ENCODE data around the gene PCDHGB2. TPM values are rescaled to one million over a fixed set of nuclear protein-coding genes. Genes with fewer than 3 reads are reported as not detected.

PCDHGB2 gene
- total RNA-seq, 2 donors from 2014 or later, result 5.2 to 6.7 TPM

- no peak for DNase-seq (ENCODE audit: low spot score)
- no peaks in the 10 kb centered on the region for H3K27me3 ChIP-seq
- H3K36me3 ChIP-seq, result no peaks in the 10 kb centered on the region
- TF ChIP-seq CTCF (IDR thresholded peaks at IDR 0.05), result no peak
- peaks cover 20 to 95% of the 10 kb centered on the region in 2 donors for H3K9me3 ChIP-seq
- no peak overlapping the region for H3K4me3 ChIP-seq
- no peaks in the 10 kb centered on the region for H3K4me1 ChIP-seq
- no peak overlapping the region for H3K27ac ChIP-seq
Observed at GRCh38 chr5:141366016-141366896, 6.5 kb downstream of the PCDHGB2 start.

- peak; percentile 31 to 55 for TF ChIP-seq CTCF (IDR thresholded peaks at IDR 0.05)
- Histone ChIP-seq H3K9me3 (peaks cover 22 to 95% of the 10 kb centered on the region in 2 donors), H3K27me3 (no peaks in the 10 kb centered on the region), H3K27ac (peak within 1 kb of the TSS in 1 of 2 donors; percentile 24), H3K4me3 (peak within 1 kb of the TSS; percentile 8 to 31), H3K4me1 (no peaks in the 10 kb centered on the region), H3K36me3 (no peaks in the 10 kb centered on the region)
- DNase-seq (ENCODE audit: low spot score), result no peak
Observed at GRCh38 chr5:141369994-141370848, 10.4 kb downstream of the PCDHGB2 start, which contains the start of gene PCDHGB3. Gene PCDHGB3, plus strand, starts transcription at chr5:141370242. Its CDS starts 153 bp downstream, at chr5:141370395.

GRCh38 chr5:141371572-141372475, 12.0 kb downstream of the PCDHGB2 start:
- no peaks in the 10 kb centered on the region for H3K27me3 ChIP-seq
- peaks cover 15 to 91% of the 10 kb centered on the region in 2 donors for H3K9me3 ChIP-seq
- TF ChIP-seq CTCF (IDR thresholded peaks at IDR 0.05), result no peak
- H3K36me3 ChIP-seq, result no peaks in the 10 kb centered on the region
- H3K4me1 ChIP-seq, result no peaks in the 10 kb centered on the region
- no peak for DNase-seq (ENCODE audit: low spot score)
- H3K27ac ChIP-seq, result no peak overlapping the region
- H3K4me3 ChIP-seq, result no peak overlapping the region

- peaks cover 15 to 92% of the 10 kb centered on the region in 2 donors for H3K9me3 ChIP-seq
- H3K4me1 ChIP-seq, result no peaks in the 10 kb centered on the region
- no peaks in the 10 kb centered on the region for H3K36me3 ChIP-seq
- DNase-seq (ENCODE audit: low spot score), result no peak
- peak in 1 of 2 donors; percentile 62 for TF ChIP-seq CTCF (IDR thresholded peaks at IDR 0.05)
- H3K4me3 ChIP-seq, result peak within 1 kb of the TSS; percentile 10 to 35
- no peak within 1 kb of the TSS for H3K27ac ChIP-seq
- no peaks in the 10 kb centered on the region for H3K27me3 ChIP-seq
Observed at GRCh38 chr5:141373673-141374317, 14.0 kb downstream of the PCDHGB2 start, which contains the start of gene PCDHGA6. Gene PCDHGA6, plus strand, starts transcription at chr5:141373891. Its CDS starts 193 bp downstream, at chr5:141374084.
